EH (cell line): ENCODE results near the gene KRT16.
A peak's percentile ranks its signal among the peaks of the same experiment; 100 is the strongest.

ENCODE experiments used
- DNase-seq: peaks from one replicate; pipeline ENCODE4 v3.0.0-alpha.2; 2015; ENCODE audit warnings: low read depth

Gene KRT16

DNA sequence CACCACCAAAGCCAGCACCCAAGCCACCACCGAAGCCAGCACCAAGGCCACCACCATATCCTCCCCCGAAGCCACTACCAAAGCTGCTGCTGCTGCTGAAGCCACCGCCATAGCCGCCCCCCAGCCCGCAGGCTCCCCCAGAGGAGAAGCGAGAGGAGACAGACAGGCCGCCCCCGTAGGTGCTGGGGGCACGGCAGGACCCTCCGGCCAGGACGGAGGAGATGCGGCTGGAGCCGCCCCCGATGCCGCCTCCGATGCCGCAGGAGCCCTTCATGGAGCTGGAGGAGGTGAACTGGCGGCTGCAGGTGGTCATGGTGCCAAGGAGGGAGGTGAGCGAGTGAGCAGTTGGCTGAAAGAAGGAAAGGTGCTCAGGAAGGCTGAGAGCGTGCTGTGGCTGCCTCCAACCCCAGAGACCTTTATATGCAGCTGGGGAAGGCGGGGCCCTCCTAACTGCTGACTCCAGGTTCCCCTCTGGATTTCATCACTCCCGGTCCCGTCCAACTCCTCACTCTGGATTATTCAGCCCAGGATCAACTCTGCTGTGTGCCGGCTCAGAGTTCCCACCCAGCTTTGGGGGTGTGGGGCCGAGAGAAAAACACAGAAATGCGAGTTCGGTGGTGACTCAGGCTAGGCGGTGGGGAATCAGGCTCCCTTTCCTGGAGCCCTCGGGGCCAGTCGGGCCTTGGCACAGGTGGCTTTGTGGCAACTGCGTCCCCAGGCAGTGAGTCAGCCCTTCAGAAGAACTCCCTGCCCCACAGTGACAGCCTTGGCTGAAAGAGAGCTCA lies at the start of gene KRT16:
KRT16 (minus strand) TSS at position 392 of the 785 bp plus-strand sequence; CDS start at position 313, 79 bp downstream.
- peak; percentile 73 for DNase-seq

DNA sequence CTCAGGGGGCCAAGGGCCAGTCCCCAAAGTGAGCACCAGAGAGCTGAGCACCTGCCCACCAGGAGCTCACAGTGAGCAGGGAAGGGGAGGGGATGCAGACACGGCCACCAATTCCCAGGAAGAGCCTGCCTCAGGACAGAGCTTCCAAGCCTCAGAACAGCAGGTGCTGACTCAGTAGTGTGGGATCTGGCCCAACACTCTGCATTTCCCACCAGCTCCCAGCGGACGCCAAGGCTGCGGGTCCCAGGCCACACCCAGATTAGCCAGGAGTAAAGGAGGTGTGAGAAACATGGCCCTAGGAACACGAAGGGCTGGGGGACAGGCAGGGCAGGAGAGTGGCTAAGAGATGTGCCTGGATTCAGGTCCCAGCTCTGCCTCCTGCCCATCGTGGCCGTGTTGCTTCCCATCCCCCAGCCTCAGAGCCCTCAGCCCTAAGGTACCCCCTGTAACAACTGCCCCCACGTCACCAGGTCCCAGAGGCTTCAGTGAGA lies 47.7 kb upstream of the KRT16 start:
- DNase-seq = no peak

DNA sequence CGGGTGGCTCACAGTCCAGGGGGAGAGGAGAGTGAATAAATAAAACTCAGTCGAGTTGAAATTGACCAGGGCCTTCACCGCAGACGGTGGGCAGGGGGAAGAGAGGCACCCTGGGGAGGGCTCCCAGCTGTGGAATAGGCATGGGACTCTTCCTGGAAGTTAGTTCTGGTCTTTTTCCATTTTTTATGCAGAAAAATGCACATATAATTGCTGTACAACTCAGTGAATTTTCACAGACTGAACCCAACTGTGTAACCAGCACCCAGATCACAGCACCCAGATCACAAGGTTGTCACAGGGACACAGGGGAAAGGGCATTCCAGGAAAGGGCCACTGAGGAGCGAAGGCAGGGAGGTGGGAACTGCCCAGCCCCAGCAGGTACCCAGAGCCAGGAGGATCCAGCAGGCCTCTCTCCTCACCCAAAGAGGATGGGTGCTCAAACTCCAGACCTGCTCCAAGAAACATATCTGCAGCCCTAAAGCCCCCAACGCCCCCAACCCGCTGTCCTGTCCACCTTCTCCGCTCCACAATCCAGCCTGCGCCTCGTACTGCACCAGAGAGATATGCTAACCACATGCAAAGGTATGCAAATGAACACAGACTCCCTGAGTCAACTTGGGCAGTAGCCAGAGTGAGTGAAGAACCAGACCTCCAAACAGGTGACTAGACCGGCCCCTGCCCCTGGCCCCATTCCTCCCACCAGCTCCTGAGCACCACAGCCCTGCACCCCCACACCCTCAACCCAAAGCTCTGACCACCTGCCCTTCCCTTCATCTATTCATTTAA lies 47.1 kb upstream of the KRT16 start:
- DNase-seq = no peak

DNA sequence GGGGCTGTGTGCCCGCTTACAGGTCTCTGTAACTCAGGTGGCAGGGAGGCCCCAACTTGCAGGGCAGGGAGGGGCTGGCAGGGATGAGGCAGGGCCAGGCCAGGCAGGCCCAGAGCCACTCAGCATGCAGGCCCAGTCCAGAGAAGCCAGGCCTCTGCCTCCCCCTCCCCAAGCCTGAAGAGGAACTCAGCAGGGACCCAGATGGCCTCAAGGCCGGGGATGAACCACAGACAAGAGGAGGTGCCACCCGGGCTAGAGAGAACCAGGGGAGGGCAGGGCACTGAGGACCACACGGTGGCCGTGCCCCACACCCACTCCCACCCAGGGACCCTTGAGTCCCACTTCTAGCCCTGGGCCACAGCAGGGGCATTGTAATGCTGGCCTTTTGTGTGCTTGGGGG lies 46.3 kb upstream of the KRT16 start:
- DNase-seq = no peak

DNA sequence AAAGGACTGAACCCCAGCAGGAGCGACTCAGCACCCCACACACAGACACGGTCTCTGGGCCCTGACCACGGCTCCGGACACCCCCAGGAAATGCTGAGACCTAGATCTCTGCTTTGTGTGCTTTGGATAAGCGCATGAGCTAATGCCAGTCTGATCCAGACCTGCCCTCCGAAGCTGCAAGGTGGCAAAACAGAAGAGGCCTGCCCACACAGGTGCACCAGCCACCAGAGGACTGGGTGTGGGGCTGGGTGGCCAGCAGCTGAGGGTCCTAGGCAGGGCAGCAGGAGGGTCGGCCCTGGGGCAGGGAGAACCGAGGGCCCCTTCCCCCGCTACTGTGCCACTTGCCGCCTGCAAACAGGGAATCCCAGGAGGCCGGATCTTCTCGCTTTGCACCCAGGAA lies 45.4 kb upstream of the KRT16 start:
- no peak for DNase-seq

DNA sequence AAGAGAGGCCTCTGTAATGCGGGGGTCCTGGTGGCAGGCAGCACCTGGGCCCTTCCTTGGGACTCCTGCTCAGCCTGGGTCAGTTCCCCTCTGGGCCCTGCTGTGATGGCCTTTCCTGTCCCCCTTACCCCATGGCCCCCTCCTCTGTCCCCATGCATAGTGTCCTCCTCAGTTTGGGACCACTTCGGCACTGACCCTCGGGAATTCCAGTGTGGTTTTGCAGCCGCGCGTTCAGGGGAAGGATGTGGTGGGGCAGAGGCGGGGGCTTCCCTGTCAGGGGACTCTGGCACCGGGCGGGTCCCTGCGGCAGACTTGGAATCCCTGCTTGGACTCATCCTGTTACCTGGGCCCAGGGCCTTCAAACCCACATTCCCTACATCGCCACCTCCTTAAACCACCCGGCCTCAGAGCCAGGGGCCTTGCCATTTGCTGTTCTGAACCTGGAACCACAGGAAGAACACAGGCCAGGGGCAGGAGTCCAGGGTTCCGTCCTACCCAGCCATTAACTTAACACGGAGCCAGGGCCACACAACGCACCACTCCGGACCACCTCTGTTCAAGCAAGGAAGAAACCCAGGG lies 44.7 kb upstream of the KRT16 start:
- no peak for DNase-seq

DNA sequence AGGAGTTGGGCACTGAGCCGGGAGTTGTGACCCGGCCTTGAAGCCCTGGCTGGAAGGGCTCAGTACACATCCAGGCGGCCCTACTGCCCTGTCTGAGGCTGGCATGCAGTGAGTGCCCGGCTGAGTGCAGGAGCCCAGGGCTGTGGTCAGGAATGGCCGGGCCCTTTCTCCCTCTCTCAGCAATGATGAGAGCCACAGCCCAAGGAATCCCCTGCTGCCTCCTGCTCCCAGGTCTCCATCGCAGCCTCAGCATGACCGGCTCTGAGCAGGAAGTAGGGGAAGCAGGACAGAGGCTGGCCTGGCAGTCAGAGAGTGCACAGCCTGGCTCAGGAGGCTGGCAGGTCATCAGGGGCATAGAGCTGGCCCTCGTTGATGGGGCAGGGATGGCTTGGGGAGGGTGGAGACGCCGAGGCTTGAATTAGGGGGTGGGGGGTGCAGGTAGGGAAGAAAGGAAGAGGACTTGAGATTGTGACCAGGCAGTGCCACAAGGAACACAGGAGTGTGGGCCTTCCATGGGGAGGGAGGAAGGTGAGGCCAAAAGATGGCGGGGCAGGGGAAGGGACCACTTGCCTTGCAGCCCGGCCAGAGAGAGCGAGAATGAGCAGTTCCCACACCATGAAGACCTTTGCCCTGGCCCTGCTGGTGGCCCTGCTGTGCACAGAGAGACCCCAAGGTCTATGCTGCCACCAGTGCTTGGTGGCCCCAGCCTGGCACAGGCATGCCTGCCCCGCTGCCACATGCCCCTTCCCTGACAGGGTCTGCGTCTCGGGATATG lies 43.9 kb upstream of the KRT16 start:
- DNase-seq = no peak

DNA sequence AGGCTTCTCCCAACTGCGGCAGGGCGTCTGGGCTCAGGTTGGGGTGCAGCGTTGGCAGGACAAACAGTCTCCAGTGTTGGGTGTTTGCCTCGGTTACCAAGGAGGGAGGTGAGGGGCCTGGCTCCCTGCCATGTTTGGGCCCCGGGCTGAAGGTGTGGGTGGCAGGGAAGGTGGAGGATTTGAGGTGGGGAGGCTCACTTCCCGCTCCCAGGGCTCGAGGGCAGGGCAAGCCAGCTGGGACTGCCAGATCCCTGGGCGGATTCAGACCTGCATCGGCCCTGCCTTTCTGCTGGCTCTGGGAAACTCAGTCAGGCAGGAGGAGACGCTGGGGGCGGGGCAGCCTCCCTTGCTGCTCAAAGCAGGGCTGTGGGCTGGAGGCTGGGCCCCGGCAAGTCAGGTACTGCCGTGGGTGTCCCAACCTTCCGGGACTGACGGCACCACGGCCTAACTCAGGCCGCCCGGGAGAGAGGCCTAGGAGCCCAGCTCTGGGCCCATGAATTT lies 43.1 kb upstream of the KRT16 start:
- DNase-seq = no peak

DNA sequence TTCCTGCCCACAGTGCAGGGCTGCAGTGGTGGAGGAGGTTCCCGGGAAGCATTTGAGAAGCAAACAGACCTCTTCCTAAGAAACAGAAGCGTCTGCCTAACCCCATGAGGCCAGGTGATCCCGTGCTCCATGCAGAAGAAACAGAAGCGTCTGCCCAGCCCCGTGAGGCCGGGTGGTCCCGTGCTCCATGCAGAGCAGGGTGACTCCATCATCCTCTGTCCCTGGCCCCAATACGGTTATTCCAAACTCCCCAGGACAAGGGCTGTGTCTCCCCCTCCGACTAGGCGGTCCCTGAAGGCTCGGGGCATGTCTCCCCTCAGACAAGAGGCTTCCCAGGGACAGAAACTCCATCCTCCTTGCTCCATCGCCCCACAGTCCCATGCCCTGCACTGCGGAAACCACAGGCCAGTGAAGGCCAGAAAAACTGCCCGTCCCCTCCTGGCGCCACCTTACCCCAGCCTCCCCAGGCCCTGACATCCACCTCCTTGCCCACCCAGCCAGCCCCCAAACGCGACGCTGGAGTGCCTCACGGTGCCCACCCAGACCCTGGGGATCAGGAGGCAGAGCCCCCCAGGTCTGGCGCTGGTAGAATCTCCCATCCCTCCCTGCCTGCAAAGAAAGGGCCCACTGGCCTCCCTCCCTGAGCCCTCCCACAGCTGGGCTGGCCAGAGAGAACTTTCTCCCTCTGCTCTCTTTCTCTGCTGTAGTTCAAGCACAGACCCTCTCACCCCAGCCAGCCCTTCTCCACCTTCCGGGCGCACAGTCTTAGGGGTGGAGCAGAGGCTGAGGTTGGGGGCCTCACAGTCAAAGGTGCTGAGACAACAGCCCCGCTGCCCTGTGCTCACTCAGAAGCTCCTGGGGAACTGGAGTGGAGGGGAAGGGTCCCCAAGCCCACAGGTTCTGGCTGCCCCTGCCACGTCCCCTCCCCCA lies 42.4 kb upstream of the KRT16 start:
- DNase-seq = no peak

DNA sequence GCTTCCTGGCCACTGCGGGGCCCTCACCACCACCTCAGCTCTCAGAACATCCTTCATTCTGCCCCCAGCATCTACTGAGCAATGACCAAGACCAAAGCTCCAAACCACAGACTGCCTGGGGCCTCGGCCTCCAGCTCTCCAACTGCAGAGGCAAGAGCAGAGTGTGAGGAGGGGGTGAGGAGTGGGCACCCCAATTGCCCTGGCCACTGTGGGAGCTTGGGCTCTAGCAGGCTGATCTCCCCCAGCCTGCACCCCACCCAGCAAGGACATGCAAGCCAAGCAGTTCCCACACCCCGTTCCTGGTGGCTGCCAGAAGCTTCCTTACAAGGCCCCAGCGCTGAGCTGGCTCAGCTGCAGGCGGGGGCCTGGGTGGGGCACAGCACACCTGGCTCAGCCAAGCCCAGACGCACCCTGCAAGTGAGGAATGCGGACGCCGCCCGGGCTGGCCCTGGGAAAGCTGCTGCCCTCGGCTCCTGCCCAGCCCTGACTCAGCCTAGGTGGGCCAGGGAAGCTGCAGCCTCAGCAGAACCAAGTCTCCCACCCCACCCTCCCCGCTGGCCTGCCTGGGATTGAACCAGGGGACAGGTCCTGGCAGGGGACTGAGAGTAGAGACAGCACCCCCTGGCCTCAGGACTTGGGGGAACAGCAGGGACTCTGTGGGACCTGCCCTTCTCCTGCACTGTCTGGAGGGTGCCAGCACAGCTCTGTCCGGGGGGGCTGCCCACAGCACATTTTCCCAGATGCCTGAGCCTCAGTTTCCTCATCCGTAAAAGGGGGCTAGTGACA lies 41.5 kb upstream of the KRT16 start:
- no peak for DNase-seq

DNA sequence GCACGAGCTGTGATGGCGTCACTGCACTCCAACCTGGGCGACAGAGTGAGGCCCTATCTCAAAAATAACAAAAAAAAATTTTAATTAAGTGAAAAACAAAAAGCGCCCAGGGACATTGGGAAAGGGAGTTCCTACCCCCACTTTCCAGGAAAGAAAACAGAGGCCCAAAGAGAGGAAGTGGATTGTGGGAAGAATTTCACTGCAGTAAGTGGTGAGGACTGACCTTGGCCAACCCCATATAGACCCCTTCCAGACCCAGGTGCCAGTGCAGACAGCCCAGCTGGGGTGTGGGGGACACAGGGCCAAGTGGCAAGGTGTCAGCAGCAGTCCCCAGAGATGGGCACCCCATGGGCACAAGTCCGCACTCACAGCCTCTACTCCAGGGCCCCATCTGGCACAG lies 40.9 kb upstream of the KRT16 start:
- no peak for DNase-seq

DNA sequence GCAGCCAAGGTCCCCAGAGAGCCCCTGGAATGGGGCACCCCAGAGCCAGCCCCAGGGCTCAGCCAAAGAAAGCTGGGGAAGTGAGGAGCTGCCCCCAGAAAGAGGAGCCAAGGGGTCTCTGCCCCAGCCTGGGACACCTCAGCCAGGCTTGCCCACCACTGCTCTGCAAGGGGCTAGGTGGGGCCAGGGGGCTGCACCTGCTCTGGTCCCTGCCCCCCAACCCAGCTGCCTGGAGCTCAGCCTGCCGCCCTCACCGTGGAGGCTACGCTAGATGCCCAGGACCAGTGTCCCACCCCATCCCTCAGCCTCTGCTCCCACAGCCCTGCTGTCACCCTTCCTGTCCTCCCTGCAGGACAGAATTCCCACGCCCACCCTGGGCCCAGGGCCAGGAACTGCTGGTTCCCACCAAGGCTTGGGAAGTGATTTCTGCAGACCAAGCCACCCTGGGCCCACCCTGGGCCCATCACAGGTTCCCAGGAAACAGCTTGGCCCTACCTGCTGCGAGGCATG lies 39.9 kb upstream of the KRT16 start:
- no peak for DNase-seq

DNA sequence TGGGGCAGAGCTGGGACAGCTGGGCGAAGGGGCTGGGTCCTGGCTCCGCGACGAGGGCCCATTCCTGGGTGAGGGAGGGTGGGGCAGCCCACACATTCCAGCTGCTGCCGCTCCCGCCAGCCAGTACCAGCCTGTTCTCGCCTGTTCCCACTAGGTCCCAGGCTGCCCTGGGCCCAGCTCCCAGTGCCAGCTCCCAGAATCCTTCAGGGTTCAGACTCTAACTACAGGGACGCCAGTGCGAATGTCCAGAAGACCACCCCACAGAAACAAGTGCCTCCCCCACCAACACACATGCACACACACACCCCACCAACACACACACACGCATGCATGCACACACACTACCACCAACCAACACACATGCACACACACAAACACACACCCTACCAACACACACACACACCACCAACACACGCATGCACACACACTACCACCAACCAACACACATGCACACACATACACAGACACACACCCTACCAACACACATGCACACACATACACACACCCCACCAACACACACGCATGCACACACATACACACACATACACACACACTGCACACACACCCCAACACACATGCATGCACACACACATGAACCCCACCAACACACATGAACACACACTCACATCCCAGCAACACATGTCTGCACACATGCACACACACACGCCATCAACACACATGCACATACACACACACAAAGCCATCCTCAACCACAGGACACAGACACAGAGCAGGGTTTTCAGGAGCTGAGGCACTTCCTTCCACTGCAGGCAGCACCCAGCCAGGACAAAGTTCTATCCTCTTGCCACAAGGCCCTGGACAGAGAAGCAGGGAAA lies 39.3 kb upstream of the KRT16 start:
- DNase-seq = no peak

DNA sequence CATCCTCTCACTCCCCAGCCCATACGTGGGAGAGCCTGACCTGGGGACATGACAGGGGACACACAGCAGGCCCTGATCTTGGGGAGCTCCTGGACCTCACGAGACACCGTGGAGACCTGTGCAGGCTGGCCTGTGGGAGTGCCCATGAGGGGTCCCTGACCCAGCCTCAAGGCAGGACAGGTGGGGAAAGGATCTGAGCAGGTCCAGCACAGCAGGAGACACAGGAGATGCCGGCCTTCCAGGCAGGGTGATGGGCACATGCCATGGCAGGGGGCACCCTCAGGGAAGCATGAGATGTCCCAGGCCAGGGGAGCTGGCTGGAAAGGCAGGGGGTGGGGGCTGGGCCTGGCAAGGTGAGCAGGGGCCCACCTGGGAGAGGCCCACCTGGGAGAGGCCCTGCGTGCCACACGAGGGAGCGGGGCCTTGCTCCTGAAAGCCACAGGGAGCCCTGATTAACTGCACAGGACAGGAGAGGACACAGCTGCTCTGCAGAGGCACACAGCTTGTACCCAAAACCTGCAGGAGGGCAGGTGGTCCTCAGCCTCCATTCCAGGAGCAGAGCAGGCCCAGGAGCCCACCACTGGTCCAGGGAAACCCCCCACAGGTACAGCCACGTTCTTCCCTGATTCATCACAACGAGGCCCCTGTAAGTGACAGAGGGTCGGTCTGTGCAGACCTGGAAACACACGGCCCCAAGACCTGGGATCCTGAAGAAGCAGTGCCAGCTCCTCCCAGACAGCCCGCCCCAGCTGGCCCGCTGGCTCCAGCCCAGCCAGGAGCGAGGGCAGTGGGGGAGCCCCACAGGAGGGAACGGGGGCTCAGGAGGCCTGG lies 38.4 kb upstream of the KRT16 start:
- DNase-seq = no peak

DNA sequence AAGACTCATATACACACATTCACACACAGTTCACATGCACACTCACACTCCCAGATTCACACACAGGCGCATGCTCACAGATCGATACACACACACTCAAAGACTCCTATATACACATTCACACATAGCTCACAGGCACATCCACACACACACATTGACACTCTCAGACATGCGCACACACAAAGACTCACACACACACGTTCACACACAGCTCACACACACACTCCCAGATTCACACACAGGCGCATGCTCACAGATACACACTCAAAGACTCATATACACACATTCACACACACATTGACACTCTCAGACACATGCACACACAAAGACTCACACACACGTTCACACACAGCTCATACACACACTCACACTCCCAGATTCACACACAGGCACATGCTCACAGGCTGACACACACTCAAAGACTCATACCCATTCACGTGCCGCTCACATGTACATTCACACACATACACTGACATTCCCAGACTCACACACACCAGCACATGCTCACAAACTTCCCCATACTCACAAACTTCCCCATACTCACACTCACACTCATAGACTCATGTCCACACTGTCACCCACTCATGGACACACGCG lies 37.5 kb upstream of the KRT16 start:
- DNase-seq = no peak

DNA sequence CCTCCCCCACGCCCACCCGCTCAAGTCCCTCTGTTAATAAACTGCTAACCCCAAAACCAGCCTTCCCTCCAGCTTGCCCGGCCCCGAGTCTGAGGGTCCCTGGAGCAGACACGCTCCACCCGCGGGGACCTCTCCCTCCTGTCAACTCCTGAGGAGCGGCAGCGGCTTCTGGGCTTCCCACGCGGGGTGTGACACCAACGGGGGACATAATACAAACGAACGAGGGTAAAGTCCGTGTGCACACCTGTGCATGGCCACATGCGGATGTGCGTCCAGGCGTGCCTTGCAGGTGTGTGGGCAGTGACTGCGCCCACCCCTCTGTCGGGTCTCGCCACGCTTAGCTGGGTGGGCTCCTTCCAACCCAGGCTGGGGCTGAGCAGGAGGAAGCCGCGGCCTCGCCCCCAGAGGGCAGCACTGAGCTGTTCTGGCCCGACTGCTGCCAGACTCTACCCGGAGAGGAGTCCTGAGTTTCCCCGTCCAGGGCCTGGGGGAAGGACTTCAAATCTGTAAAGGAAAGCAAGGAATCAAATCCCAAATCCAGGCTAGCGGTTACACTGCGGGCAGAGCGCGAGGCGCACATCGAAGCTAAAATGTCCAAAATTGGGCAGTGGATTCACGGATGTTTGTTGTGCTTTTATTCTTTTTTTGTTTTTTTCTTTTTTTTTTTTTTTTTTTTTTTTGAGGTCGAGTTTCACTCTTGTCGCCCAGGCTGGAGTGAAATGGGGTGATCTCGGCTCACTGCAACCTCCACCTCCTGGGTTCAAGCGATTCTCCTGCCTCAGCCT lies 36.0 kb upstream of the KRT16 start:
- peak; percentile 83 for DNase-seq

DNA sequence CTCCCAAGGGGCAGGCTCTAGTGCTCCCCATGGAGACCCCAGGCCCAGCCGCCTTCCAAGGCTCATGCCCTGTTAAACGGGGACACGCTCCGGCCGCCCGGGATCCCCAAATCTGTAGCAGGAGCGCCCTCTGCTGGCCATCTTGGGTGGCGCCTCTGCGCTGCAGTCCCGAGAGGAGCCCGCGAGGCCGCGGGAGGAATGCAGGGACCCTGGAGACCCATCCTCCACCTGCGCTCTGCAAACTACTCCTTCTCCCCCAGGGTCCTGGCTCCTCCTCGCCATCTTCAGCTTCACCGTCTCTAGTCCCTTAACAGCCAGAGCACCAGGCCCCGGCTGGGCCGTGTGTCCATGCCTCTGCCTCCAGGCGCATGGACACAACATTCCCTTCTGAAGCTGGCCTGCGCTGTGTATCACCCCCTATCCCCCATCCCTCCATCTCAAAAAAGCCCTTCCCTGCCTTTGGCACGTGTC lies 35.4 kb upstream of the KRT16 start:
- DNase-seq = peak; percentile 73
